NCI-H748 (cell line): Measurements from ENCODE around the gene PSG6.
"Not testable (repeated sequence)": the region's sequence is repeated elsewhere in the genome, so short reads cannot be mapped to it uniquely, and the experiment has no call there.

Source experiments
- DNase-seq: peaks from one replicate; lab custom pipeline; 2025; ENCODE audit not compliant: unreplicated experiment; lab: John Stamatoyannopoulos, UW

Gene PSG6

DNA sequence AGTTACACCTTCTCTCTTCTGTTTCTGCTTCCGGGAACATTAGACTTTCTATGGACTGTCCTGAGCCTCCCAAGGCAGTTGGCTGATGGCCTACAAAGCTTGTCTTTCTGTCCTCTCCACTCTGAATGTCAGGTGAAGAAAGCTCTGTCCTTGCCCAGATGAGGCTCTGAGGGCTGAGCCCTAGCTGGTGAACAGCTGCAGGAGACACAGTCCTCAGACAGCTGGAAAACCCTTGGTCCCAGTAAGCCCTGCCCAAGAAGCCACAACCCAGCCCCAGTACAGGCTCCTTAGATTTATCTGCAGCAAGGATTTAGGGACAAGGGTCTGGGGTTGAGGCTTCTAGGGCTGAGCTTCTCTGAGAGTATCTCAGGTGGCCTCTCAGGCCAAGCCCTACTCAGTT lies 64.5 kb downstream of the PSG6 start:
- DNase-seq = not testable (repeated sequence)

DNA sequence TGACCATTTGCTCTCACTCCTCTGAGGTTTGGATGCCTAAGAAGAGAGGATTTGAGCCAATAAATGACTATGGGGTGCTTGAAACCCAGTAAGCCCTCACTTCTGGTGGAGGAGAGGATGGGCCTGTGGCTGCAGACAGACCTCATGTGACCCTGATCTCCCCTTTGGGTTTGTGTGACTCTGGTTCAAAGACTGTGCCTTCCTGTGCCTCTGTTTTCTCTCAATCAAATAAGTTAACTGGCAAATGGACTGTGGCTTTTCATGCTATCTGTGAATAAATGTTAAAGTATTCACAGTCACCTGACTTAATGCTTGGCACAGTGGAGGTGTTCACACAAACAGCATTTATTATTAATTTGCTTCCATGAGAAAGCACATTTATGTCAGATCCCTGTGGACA lies 64.9 kb downstream of the PSG6 start:
- not testable (repeated sequence) for DNase-seq
